SKM-1 treated with dmso at 0.1 percent for 144 hours (cell line): ENCODE measurements around the gene ALDH16A1.
A peak's percentile ranks its signal among the peaks of the same experiment; 100 is the strongest.

Experiments
- DNase-seq: peaks from one replicate; lab custom pipeline; 2025; ENCODE audit not compliant: unreplicated experiment; lab: John Stamatoyannopoulos, UW

ALDH16A1 gene

DNA sequence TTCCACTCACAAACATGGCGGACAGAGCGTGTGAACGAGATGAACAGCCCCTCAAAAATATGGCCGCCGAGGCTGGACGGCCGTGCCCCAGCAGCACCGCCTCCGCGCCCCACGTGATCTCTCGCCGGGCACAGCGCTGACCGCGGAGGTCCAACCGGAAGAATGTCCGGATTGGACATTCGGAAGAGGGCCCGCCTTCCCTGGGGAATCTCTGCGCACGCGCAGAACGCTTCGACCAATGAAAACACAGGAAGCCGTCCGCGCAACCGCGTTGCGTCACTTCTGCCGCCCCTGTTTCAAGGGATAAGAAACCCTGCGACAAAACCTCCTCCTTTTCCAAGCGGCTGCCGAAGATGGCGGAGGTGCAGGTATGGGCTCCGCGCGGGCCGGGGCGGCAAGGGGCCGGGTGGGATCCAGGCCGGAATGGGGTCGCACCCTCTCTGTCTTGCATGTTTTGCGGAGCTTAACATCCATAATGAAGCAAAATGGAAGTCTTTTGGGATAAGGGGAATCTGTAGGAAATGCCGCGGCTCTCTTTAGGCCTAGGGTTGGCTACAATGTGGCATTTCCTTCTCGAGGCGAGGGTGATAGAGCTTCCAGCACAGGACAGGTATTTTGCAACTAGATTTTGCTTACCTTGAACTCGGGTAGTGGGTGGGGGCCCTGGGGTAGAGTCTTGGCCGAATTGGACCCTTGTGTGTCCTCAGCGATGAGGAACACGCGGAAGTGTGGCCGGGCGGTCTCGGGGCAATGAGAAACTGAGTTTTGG, 34.4 kb downstream of the ALDH16A1 start, which contains the start of gene RPL13A:
Gene RPL13A (plus strand): TSS at position 332 of the 769 bp plus-strand sequence. CDS start 22 bp downstream, at position 354.
- DNase-seq, result peak; percentile 84

DNA sequence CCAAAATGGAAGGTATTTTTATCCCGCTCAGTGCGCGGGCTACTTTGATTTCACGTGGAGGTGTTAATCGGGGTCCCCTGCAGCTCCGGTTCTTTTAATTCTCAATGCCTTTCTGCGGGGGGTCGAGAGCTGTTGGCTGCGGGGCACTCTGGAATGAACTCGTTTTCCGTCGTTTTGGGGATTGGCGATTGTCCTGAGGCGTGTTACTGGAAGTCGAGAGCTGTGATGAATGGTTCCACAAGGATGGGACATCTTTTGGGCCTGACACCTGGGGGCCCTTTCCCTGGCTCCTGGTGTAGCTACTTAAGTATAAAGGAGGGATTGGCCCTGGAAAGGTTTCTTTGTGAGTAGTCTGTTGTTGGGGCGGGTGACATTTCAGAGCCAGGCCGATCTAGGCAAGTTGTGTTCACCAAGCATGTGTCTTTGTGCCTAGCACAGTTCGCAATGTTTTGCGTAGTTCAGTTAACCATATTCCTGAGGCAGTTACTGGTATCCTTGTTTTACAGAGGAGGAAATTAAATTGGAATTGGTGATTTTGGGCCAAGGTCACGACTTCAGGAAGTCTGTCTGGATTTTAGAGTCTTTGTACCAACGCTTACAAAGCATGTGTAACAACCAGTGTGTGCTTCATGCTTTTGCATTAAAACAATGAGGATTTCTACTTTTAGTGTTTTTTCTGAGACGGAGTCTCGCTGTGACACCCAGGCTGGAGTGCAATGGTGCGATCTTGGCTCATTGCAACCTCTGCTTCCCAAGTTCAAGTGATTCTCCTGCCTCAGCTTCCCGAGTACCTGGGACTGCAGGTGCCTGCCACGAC, 35.2 kb downstream of the ALDH16A1 start:
- DNase-seq, result no peak

GRCh38 chr19:49488863-49489537, 36.0 kb downstream of the ALDH16A1 start:
- DNase-seq, result no peak

DNA sequence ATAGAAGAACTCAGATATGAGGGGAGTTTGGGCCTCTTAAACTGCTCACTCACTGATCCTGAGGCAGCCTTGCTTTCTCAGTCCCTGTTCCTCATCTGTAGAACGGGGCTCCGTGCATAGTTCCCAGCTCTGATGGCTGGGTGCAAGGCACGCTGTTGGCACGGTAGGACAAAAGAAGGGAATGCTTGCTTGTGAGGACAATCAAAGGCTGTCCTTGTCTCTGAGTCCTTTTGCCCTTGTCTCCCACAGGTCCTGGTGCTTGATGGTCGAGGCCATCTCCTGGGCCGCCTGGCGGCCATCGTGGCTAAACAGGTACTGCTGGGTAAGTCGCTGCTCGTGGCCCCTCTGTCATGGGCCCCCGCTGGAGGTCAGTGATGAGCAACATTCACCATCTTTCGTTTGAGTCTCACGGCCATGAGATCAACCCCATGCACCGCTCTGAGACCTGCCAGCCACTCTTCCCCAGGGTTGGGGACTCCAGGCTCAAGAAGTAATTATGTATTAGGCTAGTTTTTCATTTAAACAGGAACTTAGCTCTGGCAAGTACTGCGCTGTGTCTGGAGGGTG, 36.7 kb downstream of the ALDH16A1 start:
- no peak for DNase-seq

DNA sequence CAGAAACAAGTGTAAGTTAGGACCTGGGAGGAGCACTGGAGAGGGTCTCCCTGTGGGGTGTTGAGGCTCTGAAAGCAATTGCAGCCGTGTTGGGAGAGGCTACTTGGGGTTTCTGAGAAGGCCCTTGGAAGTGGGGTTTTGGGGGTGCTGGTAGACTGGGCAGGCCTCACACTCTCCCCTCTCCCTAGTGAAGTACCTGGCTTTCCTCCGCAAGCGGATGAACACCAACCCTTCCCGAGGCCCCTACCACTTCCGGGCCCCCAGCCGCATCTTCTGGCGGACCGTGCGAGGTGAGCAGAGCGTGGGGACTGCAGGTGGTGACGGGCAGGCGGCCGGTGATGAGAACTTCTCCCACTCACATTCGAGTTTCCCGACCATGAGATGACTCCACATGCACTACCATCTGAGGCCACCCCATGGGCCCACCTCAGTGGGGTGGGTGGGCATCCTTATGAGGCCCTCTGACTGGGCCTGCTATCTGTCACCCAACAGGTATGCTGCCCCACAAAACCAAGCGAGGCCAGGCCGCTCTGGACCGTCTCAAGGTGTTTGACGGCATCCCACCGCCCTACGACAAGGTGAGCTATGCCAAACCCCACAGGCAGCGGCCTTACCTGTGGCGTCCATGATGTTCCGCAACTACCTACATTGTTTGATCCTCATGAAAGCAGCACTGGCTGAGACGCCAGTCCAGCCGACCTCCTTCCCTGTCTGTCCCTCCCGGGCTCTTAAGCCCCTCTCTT, 37.4 kb downstream of the ALDH16A1 start:
- no peak for DNase-seq

GRCh38 chr19:49491030-49491803, 38.2 kb downstream of the ALDH16A1 start:
- no peak for DNase-seq

GRCh38 chr19:49491804-49492572, 39.0 kb downstream of the ALDH16A1 start:
- no peak for DNase-seq

GRCh38 chr19:49492573-49493405, 39.8 kb downstream of the ALDH16A1 start:
- DNase-seq, result no peak

DNA sequence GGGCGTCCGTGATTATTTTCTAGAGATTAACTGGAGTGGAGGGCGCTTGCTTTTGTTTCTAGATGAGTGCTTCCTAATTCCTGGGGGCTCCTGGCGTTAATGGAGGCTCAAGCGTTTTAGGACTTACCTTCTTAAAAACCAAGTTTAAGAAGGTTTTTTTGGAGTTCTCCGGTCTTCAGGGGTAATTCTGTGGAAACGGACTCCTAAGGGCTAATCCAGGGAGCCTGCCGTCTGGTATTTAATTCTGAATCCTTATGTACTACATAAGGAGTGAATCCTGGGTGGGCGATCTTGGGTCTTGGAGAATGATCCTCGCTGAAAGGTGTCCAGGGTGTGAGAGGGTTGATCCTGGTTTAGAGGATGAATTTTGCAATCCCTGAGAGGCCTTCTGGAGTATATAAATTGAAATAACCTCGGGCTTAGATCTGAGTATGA, 43.6 kb downstream of the ALDH16A1 start:
- DNase-seq, result no peak

- DNase-seq, result peak; percentile 71
Measured at GRCh38 chr19:49497047-49497788, 44.2 kb downstream of the ALDH16A1 start.

GRCh38 chr19:49497789-49498103, 44.7 kb downstream of the ALDH16A1 start:
- no peak for DNase-seq

DNA sequence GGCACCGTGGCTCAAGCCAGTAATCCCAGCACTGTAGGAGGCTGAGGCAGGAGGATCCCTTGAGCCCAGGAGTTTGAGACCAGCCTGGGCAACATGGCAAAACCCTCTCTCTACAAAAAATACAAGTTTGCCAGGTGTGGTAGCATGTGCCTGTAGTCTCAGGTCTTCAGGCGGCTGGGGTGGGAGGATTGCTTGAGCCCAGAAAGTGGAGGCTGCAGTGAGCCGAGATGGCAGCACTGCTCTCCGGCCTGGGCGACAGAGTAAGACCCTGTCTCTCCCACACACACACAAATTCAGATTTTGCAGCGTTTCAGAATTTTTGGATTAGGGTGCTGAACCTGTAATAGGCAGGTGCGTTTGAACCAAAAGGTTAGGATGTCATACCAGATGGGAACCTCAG, 45.5 kb downstream of the ALDH16A1 start:
- DNase-seq, result no peak

DNA sequence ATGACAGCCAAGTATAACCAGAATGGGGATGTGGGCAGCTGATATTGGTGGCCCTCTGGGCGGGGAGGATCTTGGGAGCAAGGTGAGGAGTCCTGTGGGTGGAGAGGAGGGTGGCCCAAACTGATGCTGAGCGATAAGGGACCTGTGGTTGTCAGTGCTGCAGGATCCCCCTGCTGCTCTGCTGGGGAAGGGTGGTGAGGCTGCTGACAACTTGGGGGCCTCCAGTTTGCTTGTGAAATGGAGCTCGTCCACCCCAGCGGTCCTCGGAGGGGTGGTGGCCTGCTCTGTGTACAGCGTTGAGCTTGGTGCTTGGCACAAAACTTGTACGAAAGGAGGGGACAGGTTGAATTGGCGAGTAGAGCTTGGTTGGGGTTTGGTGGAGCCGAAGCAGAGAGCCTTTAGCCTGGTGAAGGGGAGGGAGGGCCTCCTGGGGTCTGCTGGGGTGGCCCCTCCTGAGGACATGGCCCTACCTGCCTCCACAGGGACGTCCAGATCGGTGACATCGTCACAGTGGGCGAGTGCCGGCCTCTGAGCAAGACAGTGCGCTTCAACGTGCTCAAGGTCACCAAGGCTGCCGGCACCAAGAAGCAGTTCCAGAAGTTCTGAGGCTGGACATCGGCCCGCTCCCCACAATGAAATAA, 46.1 kb downstream of the ALDH16A1 start:
- DNase-seq, result no peak

DNA sequence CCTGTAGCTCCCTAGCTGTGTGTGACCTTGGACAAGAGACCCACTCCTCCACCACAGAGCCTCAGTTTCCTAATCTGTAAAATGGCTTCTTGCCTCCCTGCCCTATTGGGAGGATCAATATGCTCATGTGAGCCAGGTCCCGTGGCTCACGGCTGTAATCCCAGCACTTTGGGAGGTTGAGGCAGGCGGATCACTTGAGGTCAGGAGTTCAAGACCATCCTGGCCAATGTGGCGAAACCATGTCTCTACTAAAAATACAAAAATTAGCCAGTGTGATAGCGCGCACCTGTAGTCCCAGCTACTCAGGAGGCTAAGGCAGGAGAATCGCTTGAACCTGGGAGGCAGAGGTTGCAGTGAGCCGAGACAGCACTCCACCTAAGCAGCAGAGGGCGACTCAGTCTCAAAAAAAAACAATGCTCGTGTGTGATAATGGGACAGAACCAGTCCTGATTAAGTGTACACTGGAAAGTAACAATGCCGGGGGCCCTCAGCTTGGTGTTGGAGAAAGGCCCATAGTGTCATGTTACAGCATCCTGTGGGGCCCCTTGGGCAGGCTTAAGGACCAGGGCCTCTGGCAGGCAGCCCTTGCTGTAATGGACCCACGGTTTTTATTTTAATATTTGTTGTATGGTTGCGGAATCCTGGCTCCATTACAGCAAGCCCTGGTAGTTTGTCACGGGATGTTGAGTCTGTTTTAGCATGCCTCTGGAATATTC, 50.0 kb downstream of the ALDH16A1 start:
- no peak for DNase-seq

- DNase-seq, result no peak
Measured at GRCh38 chr19:49503582-49503962, 50.5 kb downstream of the ALDH16A1 start.

DNA sequence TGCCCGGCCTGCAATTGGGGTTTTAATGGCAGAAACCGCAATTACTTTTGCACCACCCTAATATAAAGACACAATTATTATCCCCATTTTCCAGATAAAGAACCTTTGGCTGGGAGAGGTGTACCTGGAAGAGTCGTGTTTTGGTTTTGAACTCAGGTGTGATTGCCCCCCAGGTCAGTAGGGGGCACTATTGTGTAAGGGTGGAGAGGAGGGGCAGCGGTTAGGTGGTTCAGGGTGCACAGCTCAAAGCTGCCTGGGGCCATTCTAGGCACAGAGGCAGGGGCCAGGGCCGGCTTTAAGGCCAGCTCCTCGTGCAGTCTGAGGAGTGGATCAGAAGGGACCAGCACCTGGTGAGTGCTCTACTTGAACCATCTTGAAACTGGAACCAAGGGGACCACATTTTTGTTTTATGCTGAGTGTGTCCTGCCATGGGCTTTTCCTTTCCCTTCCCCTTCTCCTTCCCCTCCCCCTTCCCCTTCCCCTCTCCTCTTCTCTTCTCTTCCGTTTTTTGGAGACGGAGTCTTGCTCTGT, 53.6 kb downstream of the ALDH16A1 start:
- peak; percentile 51 for DNase-seq
